H1 (cell line): ENCODE results near the gene CIRBP. TPM values are rescaled to one million over a fixed set of nuclear protein-coding genes. Genes with fewer than 3 reads are reported as not detected.

Source experiments
- RAD21 ChIP-seq, 2 experiments: IDR thresholded peaks in 1 of 2; conservative IDR thresholded peaks in 1 of 2; 2 replicates each; pipeline ENCODE4 v1.6.1; 2011; ENCODE audit warnings: low read depth in 2 of 2, low read length in 2 of 2, improper control_type of control experiment in 1 of 2, inconsistent platforms in 1 of 2, mild to moderate bottlenecking in 1 of 2, moderate library complexity in 1 of 2
- polyA plus RNA-seq, 7 experiments: library from polyadenylated mRNA; depleted of rRNA in 3 of 7; stranded (reverse) in 5 of 7; unstranded in 2 of 7; fragments of >200 nt in 5 of 7; fragments of 200-250 nt in 2 of 7; gene quantifications; 1 replicate in 5 of 7; 2 replicates in 1 of 7; 4 replicates in 1 of 7; pipeline versions ENCODE4 v1.2.1 to v1.2.3, GENCODE V29; 2011 to 2013; ENCODE audit warnings: missing spikeins in 2 of 7, mixed read lengths in 2 of 7
- total RNA-seq: library from RNA; stranded (reverse); fragmentation: NEBNext Ultra II Directional; extraction: Animal tissue kit (Norgen Biotek cat#: 25700); gene quantifications from 2 replicates; pipeline ENCODE4 v1.2.1, GENCODE V29; 2021

CIRBP gene
- total and polyA plus RNA-seq, 2 of the 8 experiments (the other 6 are each of a cell fraction or from before 2014, with no cell fraction given), result 175 to 199 TPM

- no peak for TF ChIP-seq RAD21 (IDR thresholded peaks at IDR 0.05 in 1 of 2, conservative IDR thresholded peaks at IDR 0.05 in 1 of 2; ENCODE audit: low read depth in 2 of 2, low read length in 2 of 2)
Measured at GRCh38 chr19:1258707-1259205, 10.4 kb upstream of the CIRBP start (continued).
